Umbilical cord (tissue), 2 donors: Measurements from ENCODE around the gene GORASP2. TPM values are rescaled to one million over a fixed set of nuclear protein-coding genes. Genes with fewer than 3 reads are reported as not detected.

ENCODE experiments used
- DNase-seq: peaks from one replicate; pipeline ENCODE4 v3.0.0-alpha.2; 2015; ENCODE audit warnings: low spot score
- total RNA-seq: library from RNA; depleted of rRNA; stranded (reverse); fragments of >200 nt; gene quantifications from one replicate; pipeline ENCODE4 v1.2.3, GENCODE V29; 2014; ENCODE audit warnings: low replicate concordance; ENCODE audit not compliant: insufficient read depth

The GORASP2 gene
- total RNA-seq, 1 donor from 2014 or later: 18.1 TPM

GRCh38 chr2:170965446-170966225 lies 36.6 kb downstream of the GORASP2 start:
- DNase-seq: no peak

- no peak for DNase-seq
These were observed 37.8 kb downstream of the GORASP2 start for GRCh38 chr2:170966648-170967396.

GRCh38 chr2:170967553-170967952 lies 38.5 kb downstream of the GORASP2 start:
- no peak for DNase-seq

GRCh38 chr2:170968205-170969003 lies 39.4 kb downstream of the GORASP2 start:
- no peak for DNase-seq

- DNase-seq: no peak
These were observed 40.0 kb downstream of the GORASP2 start for GRCh38 chr2:170969030-170969429.

- no peak for DNase-seq
These were observed 40.9 kb downstream of the GORASP2 start for GRCh38 chr2:170969872-170970496.

- DNase-seq: no peak
These were observed 42.0 kb downstream of the GORASP2 start for GRCh38 chr2:170971071-170971470.

- DNase-seq: no peak
These were observed 43.5 kb downstream of the GORASP2 start for GRCh38 chr2:170972296-170973224.

- DNase-seq: no peak
These were observed 44.1 kb downstream of the GORASP2 start for GRCh38 chr2:170973225-170973491.

GRCh38 chr2:170973492-170974303 lies 44.6 kb downstream of the GORASP2 start:
- DNase-seq: peak; percentile 78

- DNase-seq: peak; percentile 12
These were observed 45.4 kb downstream of the GORASP2 start for GRCh38 chr2:170974304-170974993.

- DNase-seq: no peak
These were observed 46.3 kb downstream of the GORASP2 start for GRCh38 chr2:170975127-170975942.

- no peak for DNase-seq
These were observed 46.9 kb downstream of the GORASP2 start for GRCh38 chr2:170975943-170976270.

GRCh38 chr2:170984079-170984478 lies 55.0 kb downstream of the GORASP2 start:
- no peak for DNase-seq

GRCh38 chr2:170985407-170985806 lies 56.4 kb downstream of the GORASP2 start:
- DNase-seq: no peak

- no peak for DNase-seq
These were observed 57.7 kb downstream of the GORASP2 start for GRCh38 chr2:170986566-170987258.

GRCh38 chr2:170991398-170992182 lies 62.5 kb downstream of the GORASP2 start:
- DNase-seq: no peak
